GM08714 (cell line): ENCODE measurements around the gene CCDC88C.
"Not testable (repeated sequence)": the region's sequence is repeated elsewhere in the genome, so short reads cannot be mapped to it uniquely, and the experiment has no call there.

Experiments used
- H3K4me3 ChIP-seq: fragments of 200-500 bp; sonication (Bioruptor generic); 2 replicates; pipeline ENCODE4 v1.5.1; 2014; ENCODE audit warnings: mild to moderate bottlenecking, low read length, inconsistent platforms
- ZNF274 ChIP-seq: IDR thresholded peaks from 2 replicates; pipeline ENCODE4 v1.6.1; 2012; ENCODE audit warnings: mild to moderate bottlenecking, low read depth, low read length

CCDC88C gene

GRCh38 chr14:91271639-91272038 is 146.0 kb downstream of the CCDC88C start:
- H3K4me3 ChIP-seq = no peak overlapping the region
- no peak for TF ChIP-seq ZNF274

- H3K4me3 ChIP-seq = no peak overlapping the region
- no peak for TF ChIP-seq ZNF274
Observed at GRCh38 chr14:91270619-91271018, 147.0 kb downstream of the CCDC88C start.

- H3K4me3 ChIP-seq = no peak overlapping the region
- TF ChIP-seq ZNF274 = no peak
Observed at GRCh38 chr14:91270188-91270587, 147.4 kb downstream of the CCDC88C start.

DNA sequence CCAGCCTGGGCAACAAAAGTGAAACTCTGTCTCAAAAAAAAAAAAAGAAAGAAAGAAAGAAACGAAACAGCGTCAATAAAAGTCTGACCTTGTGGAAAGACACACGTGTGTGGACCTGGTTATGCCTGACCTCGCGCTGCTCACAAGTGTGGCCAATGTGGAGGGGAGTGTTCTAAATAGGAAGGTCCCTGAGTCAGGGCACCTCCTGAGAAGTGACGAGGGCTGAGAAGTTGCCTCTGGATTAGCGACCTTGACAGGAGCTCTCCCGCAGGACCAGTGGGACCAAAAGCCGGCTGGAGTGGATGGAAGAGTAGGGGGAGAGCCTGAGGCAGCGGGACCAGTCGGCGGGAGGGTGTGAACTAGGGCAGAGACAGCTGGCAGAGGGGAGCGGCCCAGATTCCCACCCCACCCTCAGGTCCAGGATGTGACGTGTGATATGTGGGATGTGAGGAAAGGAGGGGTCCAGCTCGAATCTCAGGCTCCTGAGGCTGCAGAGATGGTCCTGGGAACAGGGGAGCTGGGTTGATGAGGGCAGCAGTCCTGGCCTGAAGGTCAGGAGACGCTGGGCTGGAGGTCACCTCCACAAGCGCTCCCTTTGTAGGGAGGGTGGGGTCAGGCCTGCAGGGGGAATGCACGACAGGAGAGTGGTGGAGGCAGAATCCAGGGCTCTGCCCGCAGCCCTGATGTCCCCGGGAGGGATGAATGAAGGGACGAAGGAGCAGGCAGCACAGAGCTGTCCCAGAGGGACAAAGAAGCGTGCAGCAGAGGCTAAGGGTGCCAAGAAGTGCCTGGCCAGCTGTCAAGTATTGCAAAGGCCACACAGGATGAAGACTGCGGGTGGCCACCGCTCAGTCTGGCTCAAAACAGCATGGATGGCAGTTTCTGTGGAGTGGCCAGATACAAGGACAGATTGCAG is 148.3 kb downstream of the CCDC88C start:
- TF ChIP-seq ZNF274 = no peak

DNA sequence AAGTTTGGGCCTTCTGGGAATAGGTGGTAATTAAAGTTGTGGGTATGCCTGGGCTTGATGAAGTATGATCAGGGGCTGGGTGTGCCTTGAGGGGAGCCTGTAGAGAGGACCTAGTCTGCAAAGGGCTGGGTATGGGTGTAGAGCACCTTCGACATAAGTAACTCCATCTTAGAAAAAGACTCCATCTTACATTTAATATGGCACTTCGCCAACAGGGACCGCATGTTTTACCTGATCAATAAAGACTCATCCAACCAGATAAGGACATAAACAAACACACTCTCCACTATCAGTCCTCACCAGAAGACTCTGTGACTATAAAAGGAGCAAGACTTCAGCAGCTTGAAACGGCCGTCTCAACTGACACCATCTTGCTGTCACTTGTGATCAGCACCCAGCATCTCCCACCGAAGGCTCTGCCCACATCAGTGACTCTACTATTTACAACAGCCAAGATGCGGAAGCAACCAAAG is 149.6 kb downstream of the CCDC88C start:
- H3K4me3 ChIP-seq = no peak overlapping the region
- TF ChIP-seq ZNF274 = no peak

More for the DNA sequence above, 148.3 kb downstream of the CCDC88C start:
- no peak overlapping the region for H3K4me3 ChIP-seq

GRCh38 chr14:91266276-91266675 is 151.3 kb downstream of the CCDC88C start:
- H3K4me3 ChIP-seq = not testable (repeated sequence)

DNA sequence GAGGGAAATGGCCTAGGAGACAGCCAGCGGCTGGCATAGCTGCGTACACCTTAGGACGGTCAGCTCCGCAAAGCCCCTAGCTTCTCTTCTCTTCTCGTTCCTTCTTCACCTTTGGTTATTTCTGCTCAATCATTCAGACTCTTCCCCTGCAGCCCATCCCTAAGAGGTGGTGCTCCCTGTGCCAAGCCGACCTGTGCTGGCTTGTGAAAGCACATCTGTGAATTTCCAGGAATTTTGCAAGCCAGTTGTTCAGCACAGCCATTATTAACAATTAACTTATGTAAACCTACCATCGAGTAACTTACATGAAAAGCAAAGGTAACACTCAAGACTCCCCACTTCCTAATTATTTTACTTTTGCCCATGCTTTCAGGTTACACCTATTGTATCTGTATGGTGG is 152.2 kb downstream of the CCDC88C start:
- no peak overlapping the region for H3K4me3 ChIP-seq
- no peak for TF ChIP-seq ZNF274

GRCh38 chr14:91264151-91265150 is 153.2 kb downstream of the CCDC88C start:
- no peak overlapping the region; the same call in 1 of the 2 replicates for H3K4me3 ChIP-seq
- no peak for TF ChIP-seq ZNF274

DNA sequence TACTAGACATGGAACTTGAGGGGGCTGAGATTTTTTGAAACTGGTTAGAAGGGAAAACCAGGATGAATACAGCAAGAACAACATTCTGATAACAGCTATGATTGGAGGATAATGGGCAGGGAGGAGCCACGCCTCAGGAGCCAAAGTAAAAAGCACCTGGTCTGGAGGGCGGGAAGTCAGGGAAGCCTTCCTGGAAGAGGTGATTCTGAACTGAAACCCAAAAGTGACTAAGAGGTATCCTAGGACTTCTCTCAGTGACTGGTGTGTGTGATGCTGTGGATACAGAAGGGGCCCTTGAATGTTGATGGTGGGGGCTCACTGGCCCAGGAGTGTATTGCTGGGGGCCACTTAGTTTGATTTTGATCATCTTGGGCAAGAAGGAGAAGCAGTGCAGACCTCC is 154.3 kb downstream of the CCDC88C start:
- no peak overlapping the region for H3K4me3 ChIP-seq
- no peak for TF ChIP-seq ZNF274

DNA sequence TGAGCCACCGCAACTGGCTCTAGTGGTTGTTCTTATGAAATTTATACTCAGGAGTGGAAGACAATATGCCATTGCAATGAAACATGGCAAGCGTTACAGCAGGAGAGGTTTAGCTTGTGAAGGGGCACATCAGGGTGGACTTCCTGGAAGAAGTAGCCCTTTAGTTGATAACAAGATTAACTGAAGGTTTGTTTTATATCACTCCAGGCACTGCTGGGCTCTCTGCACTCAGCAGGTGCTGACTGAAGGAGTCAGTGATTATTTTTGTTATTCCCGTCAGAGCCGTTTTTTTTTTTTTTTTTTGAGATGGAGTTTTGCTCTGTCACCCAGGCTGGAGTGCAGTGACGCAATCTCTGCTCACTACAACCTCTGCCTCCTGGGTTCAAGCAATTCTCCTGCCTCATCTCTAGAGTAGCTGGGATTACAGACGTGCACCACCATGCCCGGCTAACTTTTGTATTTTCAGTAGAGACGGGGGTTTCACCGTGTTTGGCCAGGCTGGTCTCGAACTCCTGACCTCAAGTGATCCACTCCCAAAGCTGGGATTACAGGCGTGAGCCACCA is 155.6 kb downstream of the CCDC88C start:
- no peak for TF ChIP-seq ZNF274
- no peak overlapping the region for H3K4me3 ChIP-seq

GRCh38 chr14:91261115-91261514 is 156.5 kb downstream of the CCDC88C start:
- H3K4me3 ChIP-seq = no peak overlapping the region
- TF ChIP-seq ZNF274 = no peak

DNA sequence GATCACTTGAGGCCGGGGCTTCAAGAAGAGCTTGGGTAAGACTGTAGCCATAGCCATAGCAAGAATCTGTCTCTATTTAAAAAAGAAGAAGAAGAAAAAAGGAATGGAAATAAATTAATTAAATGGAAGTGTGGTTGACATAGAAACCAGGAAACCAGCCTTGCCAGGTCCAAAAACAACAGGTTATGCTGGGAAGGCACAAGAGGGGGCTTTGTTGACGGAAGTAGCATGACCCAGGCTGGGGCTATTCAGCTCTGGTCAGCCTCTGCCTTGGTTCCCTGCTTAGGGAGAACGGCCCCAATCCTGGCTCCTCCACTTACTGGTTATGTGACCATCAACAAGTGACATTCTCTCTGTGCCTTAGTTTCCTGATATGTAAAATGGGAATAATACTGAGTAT is 158.7 kb downstream of the CCDC88C start:
- H3K4me3 ChIP-seq = no peak overlapping the region
- no peak for TF ChIP-seq ZNF274

DNA sequence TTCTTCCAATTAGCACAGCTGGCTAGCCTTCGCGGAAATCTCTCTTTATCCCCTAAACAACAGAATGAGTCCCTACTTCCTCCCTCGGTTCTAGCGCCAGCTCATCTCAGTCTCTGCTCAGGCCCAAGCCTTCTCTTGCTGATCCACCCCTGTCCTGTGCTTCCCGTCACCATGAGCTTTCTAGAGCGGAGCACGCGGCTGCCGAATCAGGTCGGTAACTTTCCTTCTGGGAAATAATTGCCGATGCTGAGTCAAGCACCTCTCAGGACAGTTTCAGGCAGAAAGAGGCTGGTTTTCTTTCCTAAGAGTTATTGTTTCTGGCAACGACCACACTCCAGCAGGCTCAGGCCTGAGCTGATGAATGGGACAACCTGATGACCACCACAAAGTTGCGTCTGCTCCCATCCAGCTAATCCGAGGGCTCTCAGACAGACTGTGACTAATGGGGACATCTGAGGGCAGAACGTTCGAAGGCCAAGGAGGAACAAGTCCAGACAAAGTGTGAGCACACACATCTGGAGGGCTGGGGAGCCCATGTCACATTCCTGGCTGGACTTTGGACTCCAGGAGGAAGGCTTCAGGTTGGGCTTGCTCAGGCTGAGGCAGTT is 159.5 kb downstream of the CCDC88C start:
- no peak for TF ChIP-seq ZNF274
- no peak overlapping the region for H3K4me3 ChIP-seq
